ENCODE data around the gene NRXN3. TPM values are rescaled to one million over a fixed set of nuclear protein-coding genes. Genes with fewer than 3 reads are reported as not detected.

Gene NRXN3
- total and polyA plus RNA-seq, 2 experiments from 2014 or later = 1.0 to 1.8 TPM

DNA sequence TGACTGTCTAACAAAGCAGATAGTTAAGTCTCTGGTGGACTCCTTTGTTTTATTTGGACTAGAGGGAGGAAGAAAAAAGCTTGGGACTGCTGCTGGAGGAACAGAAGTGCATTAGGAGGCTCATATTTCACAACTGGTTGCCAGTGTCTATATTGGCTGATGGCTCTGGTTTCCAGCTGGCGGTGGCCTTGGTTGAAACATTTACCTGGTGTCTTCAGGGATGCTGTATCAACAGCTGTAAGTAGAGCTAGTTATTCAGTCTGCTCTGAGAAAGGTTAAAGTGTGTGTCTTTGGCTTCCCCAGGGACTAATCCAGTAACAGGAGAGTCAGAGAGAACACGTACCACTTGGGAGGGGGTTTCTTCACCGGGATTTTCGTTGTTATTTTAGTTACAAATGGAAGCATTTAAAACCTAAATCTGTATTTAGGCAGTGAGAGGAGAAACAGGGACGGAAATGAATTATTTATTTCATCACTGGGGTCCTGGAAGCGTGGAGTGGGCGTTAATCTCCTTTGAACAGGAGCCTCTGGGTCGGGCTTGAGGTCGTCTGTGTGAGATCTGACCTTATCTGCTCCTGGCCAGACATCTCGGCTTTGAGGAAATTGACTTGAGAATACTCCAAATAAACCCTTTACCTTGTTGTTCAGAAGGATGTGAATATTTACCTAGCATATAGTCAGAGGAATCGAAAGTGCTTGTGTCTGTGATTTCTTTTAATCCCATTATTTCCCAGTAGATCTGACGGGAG, 149.9 kb downstream of the NRXN3 start (continued):
- TF ChIP-seq ETS1 (IDR thresholded peaks at IDR 0.05) = no peak
- no peak for TF ChIP-seq EZH2phosphoT487 (IDR thresholded peaks at IDR 0.05; ENCODE audit: unreplicated experiment)
- TF ChIP-seq NANOG (IDR thresholded peaks at IDR 0.05; ENCODE audit: borderline replicate concordance) = no peak
- TF ChIP-seq JUNB (IDR thresholded peaks at IDR 0.05; ENCODE audit: unreplicated experiment) = no peak
- TF ChIP-seq, protein P1, sequence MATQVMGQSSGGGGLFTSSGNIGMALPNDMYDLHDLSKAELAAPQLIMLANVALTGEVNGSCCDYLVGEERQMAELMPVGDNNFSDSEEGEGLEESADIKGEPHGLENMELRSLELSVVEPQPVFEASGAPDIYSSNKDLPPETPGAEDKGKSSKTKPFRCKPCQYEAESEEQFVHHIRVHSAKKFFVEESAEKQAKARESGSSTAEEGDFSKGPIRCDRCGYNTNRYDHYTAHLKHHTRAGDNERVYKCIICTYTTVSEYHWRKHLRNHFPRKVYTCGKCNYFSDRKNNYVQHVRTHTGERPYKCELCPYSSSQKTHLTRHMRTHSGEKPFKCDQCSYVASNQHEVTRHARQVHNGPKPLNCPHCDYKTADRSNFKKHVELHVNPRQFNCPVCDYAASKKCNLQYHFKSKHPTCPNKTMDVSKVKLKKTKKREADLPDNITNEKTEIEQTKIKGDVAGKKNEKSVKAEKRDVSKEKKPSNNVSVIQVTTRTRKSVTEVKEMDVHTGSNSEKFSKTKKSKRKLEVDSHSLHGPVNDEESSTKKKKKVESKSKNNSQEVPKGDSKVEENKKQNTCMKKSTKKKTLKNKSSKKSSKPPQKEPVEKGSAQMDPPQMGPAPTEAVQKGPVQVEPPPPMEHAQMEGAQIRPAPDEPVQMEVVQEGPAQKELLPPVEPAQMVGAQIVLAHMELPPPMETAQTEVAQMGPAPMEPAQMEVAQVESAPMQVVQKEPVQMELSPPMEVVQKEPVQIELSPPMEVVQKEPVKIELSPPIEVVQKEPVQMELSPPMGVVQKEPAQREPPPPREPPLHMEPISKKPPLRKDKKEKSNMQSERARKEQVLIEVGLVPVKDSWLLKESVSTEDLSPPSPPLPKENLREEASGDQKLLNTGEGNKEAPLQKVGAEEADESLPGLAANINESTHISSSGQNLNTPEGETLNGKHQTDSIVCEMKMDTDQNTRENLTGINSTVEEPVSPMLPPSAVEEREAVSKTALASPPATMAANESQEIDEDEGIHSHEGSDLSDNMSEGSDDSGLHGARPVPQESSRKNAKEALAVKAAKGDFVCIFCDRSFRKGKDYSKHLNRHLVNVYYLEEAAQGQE (IDR thresholded peaks at IDR 0.05; ENCODE audit: unreplicated experiment) = no peak
- no peak for TF ChIP-seq ZNF114 (CRISPR knock-in tag; IDR thresholded peaks at IDR 0.05)
- no peak for TF ChIP-seq CREB1 (CRISPR knock-in tag; IDR thresholded peaks at IDR 0.05; ENCODE audit: low read depth)

- DNase-seq (ENCODE audit: low spot score) (no peak), ATAC-seq (no peak)
- Mint-ChIP-seq H3K27me3 (ENCODE audit: insufficient read depth, low read depth, poor library complexity) (no peaks in the 10 kb centered on the region), H3K27ac (no peak overlapping the region), H3K36me3 (ENCODE audit: low read depth) (no peaks in the 10 kb centered on the region), H3K4me1 (peaks cover 19% of the 10 kb centered on the region), H3K4me3 (no peak overlapping the region), H3K9me3 (no peaks in the 10 kb centered on the region)
- no peaks in the 10 kb centered on the region for H3K79me2 ChIP-seq (replicated peaks; ENCODE audit: insufficient read depth)
- H2AFZ ChIP-seq = no peak overlapping the region
- H3K4me2 ChIP-seq = no peak overlapping the region
- H3K36me3 ChIP-seq (ENCODE audit: insufficient read depth) = no peaks in the 10 kb centered on the region
- H3K9me2 ChIP-seq (ENCODE audit: insufficient read depth) = peaks cover 4% of the 10 kb centered on the region; the same call in 1 of the 2 replicates
- H3K4me3 ChIP-seq = no peak overlapping the region
- no peaks in the 10 kb centered on the region for H3K27me3 ChIP-seq (ENCODE audit: insufficient read depth)
- peaks cover 10% of the 10 kb centered on the region for H3K4me1 ChIP-seq (ENCODE audit: insufficient read depth)
- no peak overlapping the region for H3K27ac ChIP-seq (ENCODE audit: low read depth)
- no peaks in the 10 kb centered on the region for H4K20me1 ChIP-seq (replicated peaks; ENCODE audit: insufficient read depth)
- H3F3A ChIP-seq (replicated peaks; ENCODE audit: low read depth) = no peaks in the 10 kb centered on the region
- TF ChIP-seq CREB1 (CRISPR knock-in tag; IDR thresholded peaks at IDR 0.05; ENCODE audit: low read depth) (no peak), ETS1 (IDR thresholded peaks at IDR 0.05) (no peak), STAT1 (IDR thresholded peaks at IDR 0.05; ENCODE audit: unreplicated experiment) (no peak)
- TF ChIP-seq, protein P2, sequence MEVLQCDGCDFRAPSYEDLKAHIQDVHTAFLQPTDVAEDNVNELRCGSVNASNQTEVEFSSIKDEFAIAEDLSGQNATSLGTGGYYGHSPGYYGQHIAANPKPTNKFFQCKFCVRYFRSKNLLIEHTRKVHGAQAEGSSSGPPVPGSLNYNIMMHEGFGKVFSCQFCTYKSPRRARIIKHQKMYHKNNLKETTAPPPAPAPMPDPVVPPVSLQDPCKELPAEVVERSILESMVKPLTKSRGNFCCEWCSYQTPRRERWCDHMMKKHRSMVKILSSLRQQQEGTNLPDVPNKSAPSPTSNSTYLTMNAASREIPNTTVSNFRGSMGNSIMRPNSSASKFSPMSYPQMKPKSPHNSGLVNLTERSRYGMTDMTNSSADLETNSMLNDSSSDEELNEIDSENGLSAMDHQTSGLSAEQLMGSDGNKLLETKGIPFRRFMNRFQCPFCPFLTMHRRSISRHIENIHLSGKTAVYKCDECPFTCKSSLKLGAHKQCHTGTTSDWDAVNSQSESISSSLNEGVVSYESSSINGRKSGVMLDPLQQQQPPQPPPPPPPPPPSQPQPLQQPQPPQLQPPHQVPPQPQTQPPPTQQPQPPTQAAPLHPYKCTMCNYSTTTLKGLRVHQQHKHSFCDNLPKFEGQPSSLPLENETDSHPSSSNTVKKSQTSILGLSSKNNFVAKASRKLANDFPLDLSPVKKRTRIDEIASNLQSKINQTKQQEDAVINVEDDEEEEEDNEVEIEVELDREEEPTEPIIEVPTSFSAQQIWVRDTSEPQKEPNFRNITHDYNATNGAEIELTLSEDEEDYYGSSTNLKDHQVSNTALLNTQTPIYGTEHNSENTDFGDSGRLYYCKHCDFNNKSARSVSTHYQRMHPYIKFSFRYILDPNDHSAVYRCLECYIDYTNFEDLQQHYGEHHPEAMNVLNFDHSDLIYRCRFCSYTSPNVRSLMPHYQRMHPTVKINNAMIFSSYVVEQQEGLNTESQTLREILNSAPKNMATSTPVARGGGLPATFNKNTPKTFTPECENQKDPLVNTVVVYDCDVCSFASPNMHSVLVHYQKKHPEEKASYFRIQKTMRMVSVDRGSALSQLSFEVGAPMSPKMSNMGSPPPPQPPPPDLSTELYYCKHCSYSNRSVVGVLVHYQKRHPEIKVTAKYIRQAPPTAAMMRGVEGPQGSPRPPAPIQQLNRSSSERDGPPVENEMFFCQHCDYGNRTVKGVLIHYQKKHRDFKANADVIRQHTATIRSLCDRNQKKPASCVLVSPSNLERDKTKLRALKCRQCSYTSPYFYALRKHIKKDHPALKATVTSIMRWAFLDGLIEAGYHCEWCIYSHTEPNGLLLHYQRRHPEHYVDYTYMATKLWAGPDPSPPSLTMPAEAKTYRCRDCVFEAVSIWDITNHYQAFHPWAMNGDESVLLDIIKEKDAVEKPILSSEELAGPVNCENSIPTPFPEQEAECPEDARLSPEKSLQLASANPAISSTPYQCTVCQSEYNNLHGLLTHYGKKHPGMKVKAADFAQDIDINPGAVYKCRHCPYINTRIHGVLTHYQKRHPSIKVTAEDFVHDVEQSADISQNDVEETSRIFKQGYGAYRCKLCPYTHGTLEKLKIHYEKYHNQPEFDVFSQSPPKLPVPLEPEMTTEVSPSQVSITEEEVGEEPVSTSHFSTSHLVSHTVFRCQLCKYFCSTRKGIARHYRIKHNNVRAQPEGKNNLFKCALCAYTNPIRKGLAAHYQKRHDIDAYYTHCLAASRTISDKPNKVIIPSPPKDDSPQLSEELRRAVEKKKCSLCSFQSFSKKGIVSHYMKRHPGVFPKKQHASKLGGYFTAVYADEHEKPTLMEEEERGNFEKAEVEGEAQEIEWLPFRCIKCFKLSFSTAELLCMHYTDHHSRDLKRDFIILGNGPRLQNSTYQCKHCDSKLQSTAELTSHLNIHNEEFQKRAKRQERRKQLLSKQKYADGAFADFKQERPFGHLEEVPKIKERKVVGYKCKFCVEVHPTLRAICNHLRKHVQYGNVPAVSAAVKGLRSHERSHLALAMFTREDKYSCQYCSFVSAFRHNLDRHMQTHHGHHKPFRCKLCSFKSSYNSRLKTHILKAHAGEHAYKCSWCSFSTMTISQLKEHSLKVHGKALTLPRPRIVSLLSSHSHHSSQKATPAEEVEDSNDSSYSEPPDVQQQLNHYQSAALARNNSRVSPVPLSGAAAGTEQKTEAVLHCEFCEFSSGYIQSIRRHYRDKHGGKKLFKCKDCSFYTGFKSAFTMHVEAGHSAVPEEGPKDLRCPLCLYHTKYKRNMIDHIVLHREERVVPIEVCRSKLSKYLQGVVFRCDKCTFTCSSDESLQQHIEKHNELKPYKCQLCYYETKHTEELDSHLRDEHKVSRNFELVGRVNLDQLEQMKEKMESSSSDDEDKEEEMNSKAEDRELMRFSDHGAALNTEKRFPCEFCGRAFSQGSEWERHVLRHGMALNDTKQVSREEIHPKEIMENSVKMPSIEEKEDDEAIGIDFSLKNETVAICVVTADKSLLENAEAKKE (CRISPR knock-in tag; IDR thresholded peaks at IDR 0.05) = no peak
These were observed 154.2 kb downstream of the NRXN3 start for GRCh38 chr14:78324353-78324752.

All from GM23338 (cell line).